CD1c-positive myeloid dendritic cell (primary cell): ENCODE measurements around the gene SMPD4.
"Not testable (repeated sequence)": the region's sequence is repeated elsewhere in the genome, so short reads cannot be mapped to it uniquely, and the experiment has no call there.

ENCODE experiments used
- DNase-seq: peaks from one replicate; pipeline ENCODE4 v3.0.0-alpha.2; 2016; ENCODE audit errors: extremely low spot score

The SMPD4 gene

GRCh38 chr2:130139331-130140280 lies 41.8 kb downstream of the SMPD4 start:
- DNase-seq: not testable (repeated sequence)

DNA sequence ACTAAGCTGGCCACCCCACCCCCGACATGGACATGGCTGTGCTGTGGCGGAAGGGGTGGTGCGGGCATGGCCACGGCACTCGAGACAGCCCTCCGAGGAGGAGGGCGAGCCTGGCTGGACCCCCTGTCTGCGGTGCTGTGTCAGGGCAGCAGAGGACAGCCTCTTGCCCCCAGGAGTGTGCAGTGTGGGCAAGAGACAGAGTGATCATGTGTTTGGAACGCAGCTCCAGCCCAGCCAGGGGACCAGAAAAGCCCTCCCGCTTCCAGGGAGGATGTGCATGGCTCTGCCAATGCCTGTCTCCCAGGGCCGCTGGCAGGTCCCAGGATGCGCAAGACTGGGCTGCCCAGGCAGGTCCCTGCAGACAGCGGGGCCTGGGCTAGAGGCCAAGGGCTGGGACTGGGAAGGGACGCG lies 42.6 kb downstream of the SMPD4 start:
- DNase-seq: not testable (repeated sequence)

GRCh38 chr2:130138326-130138725 lies 43.1 kb downstream of the SMPD4 start:
- not testable (repeated sequence) for DNase-seq

GRCh38 chr2:130137118-130137517 lies 44.3 kb downstream of the SMPD4 start:
- not testable (repeated sequence) for DNase-seq

DNA sequence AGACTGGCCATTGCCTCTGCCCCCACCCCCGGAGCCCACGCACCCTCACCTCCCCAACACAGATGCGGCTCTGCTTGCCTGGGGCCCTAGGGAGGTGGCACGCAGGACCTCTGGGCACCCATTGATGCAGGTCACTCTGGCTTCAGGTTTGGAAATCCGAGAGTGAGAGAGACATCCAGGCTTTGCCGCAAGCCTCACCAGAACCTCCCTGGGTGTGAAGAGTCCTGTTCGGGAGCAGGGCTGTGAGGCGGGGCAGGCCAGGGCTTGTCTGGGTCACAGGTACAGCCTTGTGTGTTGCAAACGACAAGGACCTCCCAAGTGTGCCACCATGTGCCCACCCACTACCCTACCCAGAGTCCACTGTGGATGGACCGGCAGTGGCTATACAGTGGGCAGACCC lies 44.9 kb downstream of the SMPD4 start:
- DNase-seq: not testable (repeated sequence)

GRCh38 chr2:130135692-130136541 lies 45.5 kb downstream of the SMPD4 start:
- DNase-seq: no peak

GRCh38 chr2:130129120-130129829 lies 52.1 kb downstream of the SMPD4 start, which contains the start of gene POTEF:
Gene POTEF (minus strand): TSS chr2:130129222. CDS start chr2:130120515, 8,707 bp downstream.
- not testable (repeated sequence) for DNase-seq

DNA sequence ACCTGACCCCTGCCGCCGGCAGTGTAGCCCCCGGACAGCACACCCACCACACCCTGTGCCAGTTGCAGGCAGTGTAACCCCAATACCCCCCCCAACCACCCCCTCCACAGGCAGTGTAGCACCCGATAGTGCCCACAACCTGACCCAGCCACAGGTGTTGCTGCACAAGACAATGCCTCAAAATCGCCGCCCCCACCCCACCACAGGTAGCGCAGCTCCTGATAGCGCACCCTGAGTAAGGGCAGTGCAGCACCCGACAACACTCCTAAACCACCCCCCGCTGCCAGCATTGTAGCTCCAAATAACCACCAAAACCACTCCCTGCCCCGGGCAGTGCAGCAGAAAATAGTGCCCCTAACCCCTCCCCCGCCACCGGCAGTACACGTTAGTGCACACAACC lies 52.9 kb downstream of the SMPD4 start:
- not testable (repeated sequence) for DNase-seq

DNA sequence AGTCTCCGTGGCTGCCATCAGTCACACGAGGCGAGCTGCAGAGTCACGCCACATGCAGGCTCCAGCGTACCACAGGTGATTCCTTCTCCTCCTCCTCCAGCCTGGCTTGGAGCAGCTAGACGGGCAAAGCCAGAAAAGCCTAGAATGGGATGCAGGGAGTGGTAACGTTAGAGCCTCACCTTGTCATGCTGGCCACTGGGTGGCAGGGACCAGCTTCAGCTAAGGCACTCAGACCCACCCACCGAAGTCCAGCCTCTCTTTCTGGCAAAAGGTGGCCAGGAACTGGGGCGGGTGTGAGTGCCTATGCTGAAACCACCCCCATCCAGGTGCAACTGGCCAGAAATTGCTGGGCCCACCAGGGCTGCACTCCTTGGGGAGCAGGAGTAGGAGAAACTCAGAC lies 53.7 kb downstream of the SMPD4 start:
- not testable (repeated sequence) for DNase-seq

GRCh38 chr2:130120924-130121323 lies 60.5 kb downstream of the SMPD4 start:
- not testable (repeated sequence) for DNase-seq

- not testable (repeated sequence) for DNase-seq
These were observed 78.6 kb downstream of the SMPD4 start for GRCh38 chr2:130102597-130103363.
